ENCODE data around the gene PLXNA4. TPM values are rescaled to one million over a fixed set of nuclear protein-coding genes. Genes with fewer than 3 reads are reported as not detected.

Gene PLXNA4
- total and polyA plus RNA-seq, 4 donors = 0.04 to 1.1 (median 0.41) TPM

DNA sequence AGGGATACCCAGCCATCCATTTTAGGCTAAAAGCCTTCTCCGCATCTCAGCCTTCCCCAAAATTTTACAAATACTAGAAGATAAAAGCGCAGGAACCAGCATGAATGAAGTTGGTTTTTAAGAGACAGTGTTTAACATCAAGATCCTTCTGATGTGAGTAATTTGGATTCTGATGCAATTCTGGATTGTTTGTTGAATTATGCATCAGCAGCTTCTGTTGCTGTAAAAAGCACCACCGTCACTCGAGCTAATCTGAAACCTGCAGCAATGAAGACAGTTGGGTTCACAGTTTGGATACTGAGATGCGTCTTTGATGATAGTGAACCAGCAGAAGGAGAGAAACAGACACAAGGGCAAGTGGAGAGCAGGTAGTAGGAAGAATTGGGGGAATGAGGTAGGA lies 179.2 kb downstream of the PLXNA4 start (continued):
- TF ChIP-seq, protein P1, sequence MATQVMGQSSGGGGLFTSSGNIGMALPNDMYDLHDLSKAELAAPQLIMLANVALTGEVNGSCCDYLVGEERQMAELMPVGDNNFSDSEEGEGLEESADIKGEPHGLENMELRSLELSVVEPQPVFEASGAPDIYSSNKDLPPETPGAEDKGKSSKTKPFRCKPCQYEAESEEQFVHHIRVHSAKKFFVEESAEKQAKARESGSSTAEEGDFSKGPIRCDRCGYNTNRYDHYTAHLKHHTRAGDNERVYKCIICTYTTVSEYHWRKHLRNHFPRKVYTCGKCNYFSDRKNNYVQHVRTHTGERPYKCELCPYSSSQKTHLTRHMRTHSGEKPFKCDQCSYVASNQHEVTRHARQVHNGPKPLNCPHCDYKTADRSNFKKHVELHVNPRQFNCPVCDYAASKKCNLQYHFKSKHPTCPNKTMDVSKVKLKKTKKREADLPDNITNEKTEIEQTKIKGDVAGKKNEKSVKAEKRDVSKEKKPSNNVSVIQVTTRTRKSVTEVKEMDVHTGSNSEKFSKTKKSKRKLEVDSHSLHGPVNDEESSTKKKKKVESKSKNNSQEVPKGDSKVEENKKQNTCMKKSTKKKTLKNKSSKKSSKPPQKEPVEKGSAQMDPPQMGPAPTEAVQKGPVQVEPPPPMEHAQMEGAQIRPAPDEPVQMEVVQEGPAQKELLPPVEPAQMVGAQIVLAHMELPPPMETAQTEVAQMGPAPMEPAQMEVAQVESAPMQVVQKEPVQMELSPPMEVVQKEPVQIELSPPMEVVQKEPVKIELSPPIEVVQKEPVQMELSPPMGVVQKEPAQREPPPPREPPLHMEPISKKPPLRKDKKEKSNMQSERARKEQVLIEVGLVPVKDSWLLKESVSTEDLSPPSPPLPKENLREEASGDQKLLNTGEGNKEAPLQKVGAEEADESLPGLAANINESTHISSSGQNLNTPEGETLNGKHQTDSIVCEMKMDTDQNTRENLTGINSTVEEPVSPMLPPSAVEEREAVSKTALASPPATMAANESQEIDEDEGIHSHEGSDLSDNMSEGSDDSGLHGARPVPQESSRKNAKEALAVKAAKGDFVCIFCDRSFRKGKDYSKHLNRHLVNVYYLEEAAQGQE (IDR thresholded peaks at IDR 0.05) = no peak
- TF ChIP-seq GABPA (IDR thresholded peaks at IDR 0.05 in 1 of 2, conservative IDR thresholded peaks at IDR 0.05 in 1 of 2) (no peak), RAD21 (IDR thresholded peaks at IDR 0.05) (no peak)

DNA sequence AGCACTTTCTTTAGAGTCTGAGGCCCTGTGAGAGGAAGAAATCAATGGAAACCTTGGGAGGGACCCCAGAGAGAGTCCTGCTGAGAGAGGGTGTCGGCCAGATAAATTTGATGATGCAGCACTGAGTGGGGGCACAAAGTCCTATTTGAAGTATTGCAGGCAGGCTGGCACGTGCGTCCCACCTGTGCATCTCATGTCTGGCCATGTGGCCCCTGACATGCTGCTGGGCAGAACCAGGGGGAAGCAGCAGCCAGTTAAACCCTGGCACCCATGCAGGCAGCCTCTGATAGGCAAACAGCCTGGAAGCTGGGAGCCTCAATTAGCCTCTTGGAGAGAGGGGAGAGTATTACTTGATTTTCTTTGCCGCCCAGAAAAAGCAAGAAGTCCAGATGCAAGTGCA lies 180.9 kb downstream of the PLXNA4 start:
- Histone ChIP-seq H3K4me3 (ENCODE audit: low read depth in 1 of 3, low read length in 3 of 3) (no peak overlapping the region), H3K27ac (ENCODE audit: low read depth in 1 of 2, low read length in 2 of 2) (peak overlapping the region; percentile 36 to 71), H3K27me3 (ENCODE audit: control insufficient read depth in 4 of 4, insufficient read depth in 4 of 4, low read length in 3 of 4) (no peaks in the 10 kb centered on the region), H3K4me1 (ENCODE audit: control insufficient read depth in 4 of 4, insufficient read depth in 4 of 4, low read length in 3 of 4) (peaks cover 0 to 34% (median 28%) of the 10 kb centered on the region in 4 donors), H3K9ac (ENCODE audit: low read depth in 1 of 2, low read length in 2 of 2) (no peak overlapping the region), H3K9me3 (ENCODE audit: control insufficient read depth in 4 of 4, low read length in 3 of 4) (no peaks in the 10 kb centered on the region), H3K36me3 (ENCODE audit: control insufficient read depth in 4 of 4, insufficient read depth in 3 of 4, low read depth in 1 of 4, low read length in 3 of 4) (no peaks in the 10 kb centered on the region)
- DNase-seq (ENCODE audit: low spot score) = no peak
- TF ChIP-seq, protein P1 (IDR thresholded peaks at IDR 0.05) = no peak
- peak in 1 of 2 donors; percentile 13 for TF ChIP-seq HNF4A (conservative IDR thresholded peaks at IDR 0.05)
- 61% methylated on average over 4 of the region's 4 CpGs for WGBS

DNA sequence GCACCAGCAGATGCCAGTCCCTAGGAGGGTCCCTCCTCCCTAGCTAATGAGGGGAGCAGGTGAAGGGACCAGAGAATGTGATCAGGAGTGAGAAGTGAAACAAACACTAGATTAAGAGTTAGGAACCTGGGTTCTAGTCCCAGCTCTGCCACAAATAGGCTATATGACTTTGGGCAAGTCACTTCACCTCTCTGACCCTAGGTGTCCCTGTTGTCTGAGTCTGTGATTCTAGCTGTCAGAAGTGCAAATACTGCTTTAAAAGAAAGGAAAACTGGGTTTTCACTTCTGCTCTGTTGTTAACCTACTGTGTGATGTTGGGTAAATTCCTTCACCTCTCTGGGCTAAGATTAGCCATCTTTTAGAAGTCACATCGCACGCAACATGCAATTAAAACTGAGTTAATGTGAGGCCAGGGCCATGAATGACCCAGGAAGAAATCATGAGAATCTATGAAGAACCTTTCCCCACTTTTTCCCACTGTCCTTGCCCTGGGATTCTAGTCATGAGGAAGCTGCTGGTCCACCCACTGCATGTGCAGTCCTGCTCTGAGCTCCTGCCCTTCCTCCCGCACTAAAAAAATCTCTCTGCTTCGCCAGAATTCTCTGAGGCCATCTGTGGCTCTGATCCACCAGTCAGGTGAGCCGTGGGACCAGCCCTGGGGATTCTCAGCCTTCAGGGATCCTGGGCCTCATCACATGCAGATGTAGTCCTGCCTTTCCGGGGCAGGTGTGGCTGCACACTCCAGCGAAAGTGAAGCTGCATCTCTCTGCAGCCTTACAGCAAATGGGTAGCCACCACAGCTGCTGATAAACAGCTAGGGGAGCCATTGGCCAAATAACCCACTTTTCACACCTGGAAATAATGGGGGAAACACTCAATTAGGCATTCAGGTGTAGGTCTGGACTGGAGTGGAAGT lies 181.7 kb downstream of the PLXNA4 start:
- H3K4me3 ChIP-seq (ENCODE audit: low read depth in 1 of 3, low read length in 3 of 3) = no peak overlapping the region
- DNase-seq (ENCODE audit: low spot score) = no peak
- H3K9me3 ChIP-seq (ENCODE audit: control insufficient read depth in 4 of 4, low read length in 3 of 4) = no peaks in the 10 kb centered on the region
- H3K4me1 ChIP-seq (ENCODE audit: control insufficient read depth in 4 of 4, insufficient read depth in 4 of 4, low read length in 3 of 4) = peaks cover 0 to 29% (median 23%) of the 10 kb centered on the region in 4 donors
- H3K27me3 ChIP-seq (ENCODE audit: control insufficient read depth in 4 of 4, insufficient read depth in 4 of 4, low read length in 3 of 4) = no peaks in the 10 kb centered on the region
- TF ChIP-seq RAD21 (IDR thresholded peaks at IDR 0.05) (peak; percentile 72 to 74), GABPA (IDR thresholded peaks at IDR 0.05 in 1 of 2, conservative IDR thresholded peaks at IDR 0.05 in 1 of 2) (no peak)
- TF ChIP-seq, protein P2, sequence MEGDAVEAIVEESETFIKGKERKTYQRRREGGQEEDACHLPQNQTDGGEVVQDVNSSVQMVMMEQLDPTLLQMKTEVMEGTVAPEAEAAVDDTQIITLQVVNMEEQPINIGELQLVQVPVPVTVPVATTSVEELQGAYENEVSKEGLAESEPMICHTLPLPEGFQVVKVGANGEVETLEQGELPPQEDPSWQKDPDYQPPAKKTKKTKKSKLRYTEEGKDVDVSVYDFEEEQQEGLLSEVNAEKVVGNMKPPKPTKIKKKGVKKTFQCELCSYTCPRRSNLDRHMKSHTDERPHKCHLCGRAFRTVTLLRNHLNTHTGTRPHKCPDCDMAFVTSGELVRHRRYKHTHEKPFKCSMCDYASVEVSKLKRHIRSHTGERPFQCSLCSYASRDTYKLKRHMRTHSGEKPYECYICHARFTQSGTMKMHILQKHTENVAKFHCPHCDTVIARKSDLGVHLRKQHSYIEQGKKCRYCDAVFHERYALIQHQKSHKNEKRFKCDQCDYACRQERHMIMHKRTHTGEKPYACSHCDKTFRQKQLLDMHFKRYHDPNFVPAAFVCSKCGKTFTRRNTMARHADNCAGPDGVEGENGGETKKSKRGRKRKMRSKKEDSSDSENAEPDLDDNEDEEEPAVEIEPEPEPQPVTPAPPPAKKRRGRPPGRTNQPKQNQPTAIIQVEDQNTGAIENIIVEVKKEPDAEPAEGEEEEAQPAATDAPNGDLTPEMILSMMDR (IDR thresholded peaks at IDR 0.05; ENCODE audit: low read depth, low read length, missing input control) = peak; percentile 50
- 80% methylated on average over 7 of the region's 7 CpGs for WGBS
- H3K9ac ChIP-seq (ENCODE audit: low read depth in 1 of 2, low read length in 2 of 2) = no peak overlapping the region
- no peaks in the 10 kb centered on the region for H3K36me3 ChIP-seq (ENCODE audit: control insufficient read depth in 4 of 4, insufficient read depth in 3 of 4, low read depth in 1 of 4, low read length in 3 of 4)
- peak overlapping the region; percentile 36 to 71 for H3K27ac ChIP-seq (ENCODE audit: low read depth in 1 of 2, low read length in 2 of 2)
